Activated gamma-delta T cell (primary cell): ENCODE results near the gene KRT73.

ENCODE experiments used
- DNase-seq: peaks from one replicate; lab custom pipeline; 2025; lab: John Stamatoyannopoulos, UW

KRT73 gene

GRCh38 chr12:52618866-52619265, 507 bp upstream of the KRT73 start:
- DNase-seq, result no peak

DNA sequence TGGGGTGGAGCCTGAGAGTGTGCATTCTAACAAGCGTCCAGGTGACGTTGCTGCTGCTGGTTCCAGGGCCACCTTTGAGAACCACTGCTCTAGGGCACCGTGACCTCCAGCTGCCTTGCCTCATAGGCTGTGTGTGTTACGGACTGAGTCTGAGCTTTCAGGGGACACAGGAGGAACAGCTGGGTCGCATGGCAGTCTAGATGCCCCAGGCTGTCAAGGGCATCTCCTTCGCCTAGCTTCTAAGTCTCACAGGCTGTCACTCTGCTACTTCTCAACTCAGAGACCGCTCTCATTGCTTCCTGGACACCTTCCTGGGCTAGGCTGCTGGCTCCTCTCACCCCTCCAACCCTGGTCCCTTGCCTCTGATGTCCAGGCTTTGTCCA, 965 bp downstream of the KRT73 start:
- DNase-seq, result no peak

- DNase-seq, result no peak
Observed at GRCh38 chr12:52616680-52617402, 1.5 kb downstream of the KRT73 start.

DNA sequence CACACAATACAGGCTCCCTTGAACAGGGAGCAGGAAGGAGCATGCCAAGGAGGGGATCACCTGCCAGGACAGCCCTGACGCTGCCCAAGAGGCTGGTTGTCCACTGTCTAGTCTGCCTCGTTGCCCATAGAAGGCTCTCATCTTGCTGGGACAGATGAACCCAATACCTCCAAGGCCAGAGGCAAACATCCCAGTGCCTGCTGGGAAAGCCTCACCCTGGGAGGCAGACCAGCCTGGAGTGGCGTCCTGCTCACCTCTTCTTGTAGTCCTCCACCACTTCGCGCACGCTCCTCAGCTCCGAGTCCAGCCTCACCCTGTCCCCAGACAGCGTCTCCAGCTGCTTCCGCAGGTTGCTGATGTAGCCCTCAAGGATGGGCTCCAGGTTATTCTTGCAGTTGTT, 2.4 kb downstream of the KRT73 start:
- DNase-seq, result no peak

DNA sequence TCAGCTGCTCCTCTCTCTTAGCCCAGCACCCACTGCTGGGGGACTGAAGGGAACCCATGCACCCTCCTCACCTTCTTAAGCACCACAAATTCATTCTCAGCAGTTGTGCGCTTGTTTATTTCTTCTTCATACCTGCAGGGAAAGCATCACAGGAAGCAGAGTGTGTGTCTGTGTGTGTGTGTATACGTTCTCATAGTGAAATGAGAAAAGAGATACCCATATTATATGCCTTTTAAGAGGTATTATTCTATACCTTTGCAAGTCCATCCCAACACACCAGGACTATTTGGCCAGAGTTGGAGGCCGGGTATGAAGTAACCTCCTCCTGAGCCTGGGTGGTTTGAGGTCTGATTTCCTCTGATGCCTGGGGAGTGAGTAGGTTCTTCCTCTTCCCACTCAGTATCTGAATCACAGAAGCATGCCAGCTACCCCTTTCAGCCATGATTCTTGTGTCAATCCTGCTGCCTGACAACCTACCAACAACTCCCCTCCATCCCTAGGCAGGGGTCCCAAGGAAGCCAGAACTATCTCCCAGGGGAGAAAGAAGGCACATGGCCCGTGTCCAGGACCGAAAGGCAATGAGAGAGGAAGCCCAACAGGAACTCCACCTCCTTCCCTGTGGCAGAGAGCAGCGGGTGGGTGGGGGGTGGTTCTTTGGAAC, 3.0 kb downstream of the KRT73 start:
- no peak for DNase-seq

DNA sequence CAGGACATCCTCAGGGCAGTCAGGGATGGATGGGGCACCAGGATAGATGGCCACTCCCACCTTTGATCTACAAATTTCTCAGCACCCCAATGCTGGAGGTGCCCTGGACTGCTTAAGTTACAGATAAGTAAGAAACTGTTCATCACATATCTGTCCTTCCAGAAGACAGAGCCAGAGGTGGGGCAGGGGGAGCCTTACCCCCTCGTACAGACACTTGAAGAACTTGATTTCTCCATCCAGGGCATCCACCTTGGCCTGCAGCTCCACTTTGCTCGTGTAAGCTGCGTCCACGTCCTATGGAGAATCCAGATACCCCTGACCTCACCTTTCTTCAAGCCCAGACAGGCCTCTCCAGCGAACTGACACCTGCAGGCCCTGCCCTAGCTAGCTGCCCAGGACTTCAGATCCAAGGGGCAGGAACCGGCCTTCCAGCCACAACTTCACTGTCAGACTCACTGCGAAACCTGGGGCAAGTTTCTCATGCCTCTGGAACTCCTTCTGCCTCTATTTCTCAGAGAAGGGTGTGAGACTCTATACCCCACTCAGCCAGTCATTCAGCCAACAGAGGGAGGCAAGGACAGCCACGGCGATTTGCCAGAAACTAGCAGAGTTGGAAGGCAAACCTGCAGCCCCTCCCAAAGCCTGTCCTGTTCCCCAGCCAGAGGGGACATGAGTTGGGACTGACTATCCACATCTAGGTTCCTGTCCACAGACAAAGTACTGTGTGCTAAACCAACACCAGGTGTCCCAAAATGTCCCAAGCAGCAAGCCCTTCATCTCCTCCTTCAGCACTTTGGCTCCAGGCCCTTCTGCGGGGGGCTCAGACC, 3.8 kb downstream of the KRT73 start:
- DNase-seq, result no peak

DNA sequence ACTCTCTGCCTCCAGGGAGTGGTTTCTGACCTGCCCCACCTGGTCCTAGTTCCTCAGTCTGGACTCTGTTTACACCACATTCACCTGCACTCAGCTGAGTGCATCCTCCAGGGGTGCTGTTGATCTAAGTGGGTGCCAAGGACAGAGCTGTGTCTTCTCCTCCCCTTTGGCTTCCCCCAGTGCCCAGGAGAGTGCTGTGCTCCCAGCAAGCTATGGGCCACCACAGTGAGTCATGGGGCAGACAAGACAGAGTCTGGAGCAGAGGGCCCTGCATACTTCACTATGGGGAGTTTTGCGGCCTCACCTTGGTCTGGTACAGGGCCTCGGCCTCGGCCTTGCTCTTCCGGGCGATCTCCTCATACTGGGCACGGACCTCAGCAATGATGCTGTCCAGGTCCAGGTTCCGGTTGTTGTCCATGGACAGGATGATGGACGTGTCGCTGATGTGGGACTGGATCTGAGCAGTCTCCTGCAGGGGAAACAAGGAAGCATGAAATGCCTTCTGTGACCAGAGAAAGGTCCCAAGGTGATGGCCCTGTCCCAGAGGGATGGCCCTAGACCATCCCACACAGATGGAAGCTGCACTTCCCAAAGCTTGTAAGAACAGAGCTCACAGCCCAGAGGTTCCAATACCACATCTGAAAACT, 4.9 kb downstream of the KRT73 start:
- DNase-seq, result no peak

- no peak for DNase-seq
Observed at GRCh38 chr12:52612431-52613383, 5.7 kb downstream of the KRT73 start.

- DNase-seq, result no peak
Observed at GRCh38 chr12:52611080-52611468, 7.3 kb downstream of the KRT73 start.

GRCh38 chr12:52608826-52609630, 9.3 kb downstream of the KRT73 start:
- DNase-seq, result no peak

DNA sequence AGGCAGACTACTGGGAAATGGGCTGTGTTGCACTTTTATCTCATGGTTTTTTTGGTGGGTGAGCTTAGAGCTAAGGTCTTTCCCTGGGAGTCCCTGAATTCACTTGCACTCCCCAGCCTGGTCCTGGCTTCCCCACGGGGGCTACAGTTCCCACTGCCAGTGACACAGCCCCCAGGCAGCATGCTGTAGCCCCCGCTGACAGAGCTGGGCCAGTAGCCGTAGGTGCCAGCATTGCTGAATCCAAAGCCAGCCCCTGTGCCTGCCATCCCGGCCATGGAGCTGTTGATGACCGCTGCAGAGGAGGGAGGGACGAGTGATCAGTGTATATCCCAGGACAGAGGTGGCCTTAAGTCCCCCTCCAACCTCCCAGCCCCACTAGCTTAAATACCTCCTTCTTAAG, 10.2 kb downstream of the KRT73 start:
- no peak for DNase-seq

- DNase-seq, result no peak
Observed at GRCh38 chr12:52607314-52607713, 11.0 kb downstream of the KRT73 start.

DNA sequence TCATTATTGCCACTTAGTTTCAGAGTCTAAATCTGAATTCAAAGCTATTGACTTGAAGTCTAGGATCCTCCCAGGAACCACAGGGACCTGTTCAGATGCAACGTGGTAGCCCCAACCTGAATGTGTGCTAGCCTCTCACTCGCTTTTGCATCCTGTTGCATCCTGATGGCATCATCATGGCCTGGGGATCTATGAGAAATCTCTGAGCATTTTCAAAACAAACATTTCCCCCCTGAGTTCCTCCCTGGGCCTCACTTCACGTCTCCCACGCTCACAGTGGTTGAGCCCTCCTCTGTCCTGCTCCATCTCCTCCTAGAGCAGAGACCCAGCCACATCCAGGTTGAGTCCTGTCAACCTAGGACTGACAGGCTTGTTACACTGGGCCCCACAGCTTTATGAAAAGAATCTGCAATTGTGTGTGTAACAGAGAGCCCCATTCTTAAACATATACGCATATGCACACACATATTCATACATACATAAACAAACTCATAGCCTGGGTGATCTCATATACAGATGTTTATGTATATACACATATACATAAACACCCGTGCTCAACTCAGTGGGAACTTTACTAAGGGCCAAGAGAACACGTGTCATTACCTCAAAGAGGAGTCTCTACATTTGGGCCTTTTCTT, 11.7 kb downstream of the KRT73 start:
- DNase-seq, result no peak

GRCh38 chr12:52606096-52606495, 12.3 kb downstream of the KRT73 start:
- DNase-seq, result no peak

- no peak for DNase-seq
Observed at GRCh38 chr12:52605542-52605941, 12.8 kb downstream of the KRT73 start.

DNA sequence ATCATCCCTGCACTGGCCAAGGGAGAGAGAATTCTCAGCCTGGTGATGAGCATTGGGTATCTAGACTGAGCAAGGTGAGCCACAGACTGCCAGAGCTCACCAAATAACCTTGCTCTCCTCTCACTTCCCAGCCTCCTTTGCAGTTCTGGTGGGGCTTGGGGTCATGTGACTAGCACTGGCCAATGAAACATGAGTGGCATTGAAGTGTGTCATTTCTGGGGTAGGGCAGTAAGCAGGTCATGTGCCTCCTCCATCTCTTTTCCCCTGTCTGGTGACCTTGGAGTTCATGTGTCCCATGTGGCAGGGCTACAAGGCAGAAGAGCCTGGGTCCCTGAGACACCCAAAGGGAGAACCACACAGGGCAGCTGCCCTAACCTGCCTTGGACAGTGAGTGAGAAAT, 13.5 kb downstream of the KRT73 start:
- DNase-seq, result no peak

DNA sequence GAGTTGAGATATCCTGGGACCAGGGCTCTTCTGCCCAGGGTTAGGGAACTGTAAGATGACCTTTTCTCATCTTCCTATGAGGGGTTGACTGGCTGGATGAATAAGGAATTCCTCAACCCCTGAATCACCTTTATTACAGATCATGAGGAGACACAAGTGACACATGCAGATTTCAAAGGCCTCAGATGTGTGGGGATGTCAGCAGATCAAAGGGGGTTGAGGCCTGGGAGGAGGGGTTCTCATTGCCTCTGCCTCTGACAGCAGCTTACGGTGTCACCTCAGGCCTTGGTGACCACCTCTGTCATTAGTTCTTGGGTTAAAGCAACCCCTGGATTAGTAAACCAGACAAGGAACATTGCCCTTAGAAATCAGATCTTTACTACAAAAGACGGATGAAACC, 15.0 kb downstream of the KRT73 start:
- DNase-seq, result no peak

DNA sequence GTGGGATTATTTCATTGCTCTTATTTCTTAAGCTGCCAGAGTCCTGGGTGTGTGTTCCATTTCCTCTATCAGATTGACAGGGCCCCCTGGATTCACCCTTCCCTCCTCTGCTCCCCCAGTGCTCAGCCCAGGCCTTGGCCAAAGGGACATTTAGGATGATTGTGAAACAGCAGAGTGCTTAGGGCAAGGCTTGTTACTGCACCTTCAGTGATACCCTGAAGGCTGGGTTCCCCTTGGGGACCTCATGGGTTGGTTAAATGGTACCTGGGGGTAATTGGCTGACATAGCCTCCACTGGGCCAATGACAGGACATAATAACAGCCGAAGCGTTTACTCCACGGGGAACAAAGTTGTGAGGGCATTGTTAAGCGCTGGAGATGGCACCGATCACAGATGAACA, 15.8 kb downstream of the KRT73 start:
- no peak for DNase-seq

DNA sequence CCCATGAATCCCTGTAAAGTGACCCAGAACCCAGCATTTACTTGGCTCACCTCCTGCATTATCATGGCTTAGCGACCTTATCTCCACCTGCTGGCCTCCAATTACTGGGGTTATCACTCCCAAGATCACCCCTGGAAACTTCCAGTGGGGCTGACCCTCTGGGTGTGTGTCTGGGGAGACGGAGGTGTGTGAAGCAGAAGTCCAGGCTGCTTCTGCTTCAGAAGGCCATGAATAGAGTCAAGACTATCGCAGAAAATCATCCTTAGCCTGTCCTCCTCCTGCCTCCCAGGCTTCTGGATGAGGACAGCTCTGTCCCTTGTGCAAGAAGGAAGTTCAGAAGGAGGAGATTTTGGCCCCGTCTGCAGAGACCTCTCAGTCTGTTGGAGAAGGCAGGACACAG, 16.7 kb downstream of the KRT73 start:
- DNase-seq, result no peak

GRCh38 chr12:52600941-52601481, 17.3 kb downstream of the KRT73 start, which contains the start of gene KRT72:
Gene KRT72 (minus strand): TSS chr12:52601463. CDS start chr12:52601452, 11 bp downstream.
- no peak for DNase-seq
